ENCODE data around the gene VWC2.

DNA sequence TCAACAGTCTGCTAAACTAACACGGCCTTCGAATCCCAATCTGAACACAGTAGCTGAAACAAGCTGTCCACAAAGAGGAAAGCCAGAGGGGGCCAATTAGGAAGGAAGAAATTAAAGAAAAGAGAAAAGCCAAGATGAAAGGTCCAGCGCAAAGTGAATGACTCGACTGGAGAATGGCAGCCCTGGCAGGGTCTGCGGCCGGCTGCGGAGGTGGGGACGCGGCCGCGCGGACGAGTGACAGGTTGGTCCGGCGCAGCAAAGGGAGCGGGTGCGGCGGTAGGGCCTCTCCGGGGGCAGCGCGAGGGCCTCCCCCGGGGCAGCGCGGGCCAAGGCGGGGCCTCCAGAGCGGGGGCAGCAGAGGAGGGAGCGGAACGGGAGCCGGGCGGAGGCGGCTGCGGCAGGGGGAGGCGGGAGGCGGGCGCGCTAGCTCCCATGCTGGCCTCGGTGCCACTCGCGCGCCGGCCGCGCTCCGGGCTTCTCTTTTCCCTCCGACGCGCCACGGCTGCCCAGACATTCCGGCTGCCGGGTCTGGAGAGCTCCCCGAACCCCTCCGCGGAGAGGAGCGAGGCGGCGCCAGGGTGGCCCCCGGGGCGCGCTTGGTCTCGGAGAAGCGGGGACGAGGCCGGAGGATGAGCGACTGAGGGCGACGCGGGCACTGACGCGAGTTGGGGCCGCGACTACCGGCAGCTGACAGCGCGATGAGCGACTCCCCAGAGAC lies at the start of gene VWC2:
- TF ChIP-seq ARNTL (CRISPR knock-in tag; IDR thresholded peaks at IDR 0.05; ENCODE audit: borderline replicate concordance, low read depth), result no peak
- no peak for TF ChIP-seq TOX (CRISPR knock-in tag; IDR thresholded peaks at IDR 0.05; ENCODE audit: borderline replicate concordance)
- TF ChIP-seq OSR1 (CRISPR knock-in tag; IDR thresholded peaks at IDR 0.05), result no peak
- no peak for TF ChIP-seq GLIS3 (CRISPR knock-in tag; IDR thresholded peaks at IDR 0.05)
- no peak for TF ChIP-seq BACH2 (CRISPR knock-in tag; IDR thresholded peaks at IDR 0.05; ENCODE audit: borderline replicate concordance)
- TF ChIP-seq, protein P1, sequence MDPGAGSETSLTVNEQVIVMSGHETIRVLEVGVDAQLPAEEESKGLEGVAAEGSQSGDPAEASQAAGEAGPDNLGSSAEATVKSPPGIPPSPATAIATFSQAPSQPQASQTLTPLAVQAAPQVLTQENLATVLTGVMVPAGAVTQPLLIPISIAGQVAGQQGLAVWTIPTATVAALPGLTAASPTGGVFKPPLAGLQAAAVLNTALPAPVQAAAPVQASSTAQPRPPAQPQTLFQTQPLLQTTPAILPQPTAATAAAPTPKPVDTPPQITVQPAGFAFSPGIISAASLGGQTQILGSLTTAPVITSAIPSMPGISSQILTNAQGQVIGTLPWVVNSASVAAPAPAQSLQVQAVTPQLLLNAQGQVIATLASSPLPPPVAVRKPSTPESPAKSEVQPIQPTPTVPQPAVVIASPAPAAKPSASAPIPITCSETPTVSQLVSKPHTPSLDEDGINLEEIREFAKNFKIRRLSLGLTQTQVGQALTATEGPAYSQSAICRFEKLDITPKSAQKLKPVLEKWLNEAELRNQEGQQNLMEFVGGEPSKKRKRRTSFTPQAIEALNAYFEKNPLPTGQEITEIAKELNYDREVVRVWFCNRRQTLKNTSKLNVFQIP (CRISPR knock-in tag; IDR thresholded peaks at IDR 0.05; ENCODE audit: borderline replicate concordance, low read depth), result no peak
- TF ChIP-seq CREB5 (CRISPR knock-in tag; IDR thresholded peaks at IDR 0.05; ENCODE audit: low read depth), result no peak
- no peak for TF ChIP-seq ZNF8 (CRISPR knock-in tag; IDR thresholded peaks at IDR 0.05)
- no peak for TF ChIP-seq TCF4 (CRISPR knock-in tag; IDR thresholded peaks at IDR 0.05; ENCODE audit: borderline replicate concordance)

Measured in SK-N-SH treated with all-trans-retinoic acid at 6 μM for 48 hours (cell line).